Fibroblast of villous mesenchyme (primary cell): ENCODE measurements around the gene TNRC6B. TPM values are rescaled to one million over a fixed set of nuclear protein-coding genes. Genes with fewer than 3 reads are reported as not detected.

Experiments used
- DNase-seq: peaks from one replicate; pipeline ENCODE4 v3.0.0-alpha.2; 2010; ENCODE audit warnings: low read depth
- H3K4me3 ChIP-seq: 2 replicates; pipeline ENCODE4 v1.5.1; 2011; ENCODE audit warnings: low read depth, mild to moderate bottlenecking, low read length
- total RNA-seq: library from RNA; depleted of rRNA; stranded (reverse); fragments of >200 nt; gene quantifications from 2 replicates; pipeline ENCODE4 v1.2.3, GENCODE V29; 2012
- TF ChIP-seq, protein P1 (sequence below): IDR thresholded peaks from 2 replicates; pipeline ENCODE4 v1.5.1; 2012; ENCODE audit warnings: low read depth, mild to moderate bottlenecking, low read length; ENCODE audit not compliant: insufficient read depth

The TNRC6B gene
- total RNA-seq: 18.4 and 23.3 TPM in 2 replicates

GRCh38 chr22:40177738-40178416 is at the start of gene TNRC6B:
TSS of gene TNRC6B (plus strand) at chr22:40177925. CDS start at chr22:40178136, 211 bp downstream.
- peak within 1 kb of the TSS; percentile 89 for H3K4me3 ChIP-seq
- TF ChIP-seq, protein P1, sequence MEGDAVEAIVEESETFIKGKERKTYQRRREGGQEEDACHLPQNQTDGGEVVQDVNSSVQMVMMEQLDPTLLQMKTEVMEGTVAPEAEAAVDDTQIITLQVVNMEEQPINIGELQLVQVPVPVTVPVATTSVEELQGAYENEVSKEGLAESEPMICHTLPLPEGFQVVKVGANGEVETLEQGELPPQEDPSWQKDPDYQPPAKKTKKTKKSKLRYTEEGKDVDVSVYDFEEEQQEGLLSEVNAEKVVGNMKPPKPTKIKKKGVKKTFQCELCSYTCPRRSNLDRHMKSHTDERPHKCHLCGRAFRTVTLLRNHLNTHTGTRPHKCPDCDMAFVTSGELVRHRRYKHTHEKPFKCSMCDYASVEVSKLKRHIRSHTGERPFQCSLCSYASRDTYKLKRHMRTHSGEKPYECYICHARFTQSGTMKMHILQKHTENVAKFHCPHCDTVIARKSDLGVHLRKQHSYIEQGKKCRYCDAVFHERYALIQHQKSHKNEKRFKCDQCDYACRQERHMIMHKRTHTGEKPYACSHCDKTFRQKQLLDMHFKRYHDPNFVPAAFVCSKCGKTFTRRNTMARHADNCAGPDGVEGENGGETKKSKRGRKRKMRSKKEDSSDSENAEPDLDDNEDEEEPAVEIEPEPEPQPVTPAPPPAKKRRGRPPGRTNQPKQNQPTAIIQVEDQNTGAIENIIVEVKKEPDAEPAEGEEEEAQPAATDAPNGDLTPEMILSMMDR: no peak
- DNase-seq: peak; percentile 98

DNA sequence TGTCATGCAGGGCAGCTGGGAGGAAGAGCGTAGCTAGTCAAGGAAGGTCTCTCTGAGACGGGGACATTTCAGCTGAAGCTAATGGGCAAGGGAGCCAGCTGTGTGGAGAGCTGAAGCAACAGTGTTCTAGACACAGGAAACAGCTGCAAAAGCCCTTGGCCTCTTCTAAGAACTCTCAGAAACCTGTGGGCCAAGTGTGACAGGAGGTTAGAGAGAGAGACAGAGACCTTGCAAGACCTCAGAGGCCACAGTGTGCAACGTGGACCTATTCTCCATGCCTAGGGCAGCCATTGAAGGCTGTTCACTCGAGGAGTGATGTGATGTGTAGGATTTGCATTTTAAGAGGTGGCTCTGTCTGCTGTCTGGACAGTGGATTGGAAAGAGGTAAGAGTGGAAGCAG is 48.7 kb upstream of the TNRC6B start:
- DNase-seq: no peak
- TF ChIP-seq, protein P1: no peak
- H3K4me3 ChIP-seq: no peak overlapping the region

DNA sequence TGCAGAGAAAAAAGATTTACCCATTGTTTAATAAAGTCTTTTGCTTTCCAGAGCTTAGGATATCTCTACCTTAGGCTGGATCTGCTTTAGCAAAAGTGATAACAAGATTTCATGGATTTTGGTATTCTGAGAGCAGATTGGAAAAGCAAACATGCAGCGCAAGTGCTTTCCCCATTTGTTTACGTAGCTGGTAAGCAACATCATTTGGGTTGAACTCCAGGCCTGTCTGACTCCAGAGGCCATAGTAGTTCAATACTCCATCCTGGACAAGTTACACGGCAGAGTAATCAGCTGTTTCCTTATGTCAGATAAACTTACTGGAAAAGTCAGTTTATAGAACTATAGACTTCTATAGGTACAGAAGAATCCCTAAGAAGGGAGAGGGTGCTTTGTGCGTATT is 40.6 kb upstream of the TNRC6B start:
- DNase-seq: no peak
- H3K4me3 ChIP-seq: no peak overlapping the region
- TF ChIP-seq, protein P1: no peak

- no peak overlapping the region for H3K4me3 ChIP-seq
- DNase-seq: no peak
- TF ChIP-seq, protein P1: no peak
Observed at GRCh38 chr22:40138866-40139265, 38.9 kb upstream of the TNRC6B start.

DNA sequence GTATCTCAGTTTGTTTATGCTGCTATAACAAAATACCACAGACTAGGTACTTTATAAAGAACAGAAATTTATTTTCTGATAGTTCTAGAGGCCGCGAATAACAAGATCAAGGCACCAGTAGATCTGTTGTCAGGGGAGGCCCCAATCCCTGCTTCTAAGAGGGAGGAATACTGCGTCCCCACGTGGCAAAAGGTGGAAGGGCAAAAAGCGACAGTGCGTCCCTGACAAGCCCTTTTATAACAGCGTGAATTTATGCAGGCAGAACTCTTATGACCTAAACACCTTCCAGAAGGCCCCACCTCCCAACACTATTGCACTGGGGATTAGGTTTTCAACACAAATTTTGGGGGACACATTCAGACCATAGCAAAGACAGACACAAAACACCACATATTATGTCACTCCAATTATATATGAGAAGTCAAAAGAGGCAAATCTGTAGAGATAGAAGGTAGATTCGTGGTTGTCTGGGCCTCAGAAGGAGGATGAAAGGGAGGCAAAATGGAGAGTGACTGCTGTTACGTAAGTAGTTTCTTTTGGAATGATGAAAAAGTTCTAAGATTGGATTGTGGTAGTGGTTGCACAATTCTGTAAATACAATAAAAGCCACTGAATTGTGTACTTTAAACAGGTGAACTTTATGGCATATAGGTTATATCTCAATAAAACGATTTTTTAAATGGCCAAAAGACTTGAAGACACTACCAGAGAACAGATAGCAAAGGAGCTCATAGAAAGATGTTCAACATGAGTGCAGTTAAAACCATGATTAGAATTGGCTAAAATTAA is 30.1 kb upstream of the TNRC6B start:
- H3K4me3 ChIP-seq: no peak overlapping the region
- TF ChIP-seq, protein P1: no peak
- no peak for DNase-seq

- no peak for DNase-seq
- H3K4me3 ChIP-seq: no peak overlapping the region
- TF ChIP-seq, protein P1: no peak
Observed at GRCh38 chr22:40153192-40153591, 24.5 kb upstream of the TNRC6B start.
